HS-27A (cell line): ENCODE data around the gene DESI1.
"Not testable (repeated sequence)": the region's sequence is repeated elsewhere in the genome, so short reads cannot be mapped to it uniquely, and the experiment has no call there.

Experiments used
- DNase-seq: peaks from one replicate; pipeline ENCODE4 v3.0.0-alpha.2; 2012; ENCODE audit warnings: low read depth, missing footprints

Gene DESI1

DNA sequence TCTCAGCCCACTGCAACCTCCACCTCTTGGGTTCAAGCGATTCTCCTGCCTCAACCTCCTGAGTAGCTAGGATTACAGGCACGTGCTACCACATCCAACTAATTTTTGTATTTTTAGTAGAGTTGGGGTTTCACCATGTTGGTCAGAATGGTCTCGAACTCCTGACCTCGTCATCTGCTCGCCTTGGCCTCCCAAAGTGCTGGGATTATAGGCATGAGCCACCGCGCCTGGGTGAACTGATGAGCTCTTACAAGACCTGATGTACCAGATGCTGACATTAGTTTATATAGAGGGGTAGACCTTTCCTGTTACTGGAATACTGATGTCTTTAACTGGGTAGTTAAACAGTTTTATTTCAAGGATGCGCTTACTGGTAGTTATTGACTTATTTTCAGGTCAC lies 13.8 kb upstream of the DESI1 start:
- not testable (repeated sequence) for DNase-seq

DNA sequence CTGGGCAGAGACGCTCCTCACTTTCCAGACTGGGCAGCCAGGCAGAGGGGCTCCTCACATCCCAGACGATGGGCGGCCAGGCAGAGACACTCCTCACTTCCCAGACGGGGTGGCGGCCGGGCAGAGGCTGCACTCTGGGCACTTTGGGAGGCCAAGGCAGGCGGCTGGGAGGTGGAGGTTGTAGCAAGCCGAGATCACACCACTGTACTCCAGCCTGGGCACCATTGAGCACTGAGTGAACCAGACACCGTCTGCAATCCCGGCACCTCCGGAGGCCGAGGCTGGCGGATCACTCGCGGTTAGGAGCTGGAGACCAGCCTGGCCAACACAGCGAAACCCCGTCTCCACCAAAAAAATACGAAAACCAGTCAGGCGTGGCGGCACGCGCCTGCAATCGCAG lies 10.8 kb upstream of the DESI1 start:
- not testable (repeated sequence) for DNase-seq

DNA sequence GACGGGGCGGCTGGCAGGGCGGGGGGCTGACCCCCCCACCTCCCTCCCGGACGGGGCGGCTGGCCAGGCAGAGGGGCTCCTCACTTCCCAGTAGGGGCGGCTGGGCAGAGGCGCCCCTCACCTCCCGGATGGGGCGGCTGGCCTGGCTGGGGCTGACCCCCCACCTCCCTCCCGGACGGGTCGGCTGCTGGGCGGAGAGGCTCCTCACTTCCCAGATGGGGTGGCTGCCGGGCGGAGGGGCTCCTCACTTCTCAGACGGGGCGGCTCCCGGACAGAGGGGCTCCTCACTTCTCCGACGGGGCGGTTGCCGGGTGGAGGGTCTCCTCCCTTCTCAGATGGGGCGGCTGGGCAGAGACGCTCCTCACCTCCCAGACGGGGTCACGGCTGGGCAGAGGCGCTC lies 10.3 kb upstream of the DESI1 start:
- not testable (repeated sequence) for DNase-seq

DNA sequence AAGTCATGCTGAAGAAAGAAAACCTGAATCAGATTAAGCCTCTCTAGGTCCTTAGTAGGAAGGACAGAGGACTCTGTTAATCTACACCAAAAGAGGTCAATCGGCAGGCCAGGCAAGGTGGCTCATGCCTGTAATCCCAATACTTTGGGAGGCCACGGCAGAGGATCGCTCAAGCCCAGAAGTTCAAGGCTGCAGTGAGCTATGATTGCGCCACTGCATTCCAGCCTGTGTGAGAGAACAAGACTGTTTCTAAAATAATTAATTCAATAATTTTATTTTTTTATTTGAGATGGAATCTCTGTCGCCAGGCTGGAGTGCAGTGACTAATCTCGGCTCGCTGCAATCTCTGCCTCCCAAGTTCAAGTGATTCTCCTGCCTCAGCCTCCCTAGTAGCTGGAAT lies 4.7 kb upstream of the DESI1 start:
- DNase-seq = no peak

DNA sequence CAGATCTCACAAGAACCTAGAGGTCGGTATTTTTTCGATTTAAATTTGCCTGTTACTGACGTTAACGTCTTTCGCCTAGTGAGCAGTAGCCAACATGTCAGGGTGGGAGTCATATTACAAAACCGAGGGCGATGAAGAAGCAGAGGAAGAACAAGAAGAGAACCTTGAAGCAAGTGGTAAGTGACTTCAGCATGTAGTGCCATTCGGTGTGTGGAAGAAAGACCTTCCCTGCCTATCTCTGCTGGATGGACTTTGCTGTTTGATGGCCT lies 1.0 kb upstream of the DESI1 start:
- DNase-seq = no peak

DNA sequence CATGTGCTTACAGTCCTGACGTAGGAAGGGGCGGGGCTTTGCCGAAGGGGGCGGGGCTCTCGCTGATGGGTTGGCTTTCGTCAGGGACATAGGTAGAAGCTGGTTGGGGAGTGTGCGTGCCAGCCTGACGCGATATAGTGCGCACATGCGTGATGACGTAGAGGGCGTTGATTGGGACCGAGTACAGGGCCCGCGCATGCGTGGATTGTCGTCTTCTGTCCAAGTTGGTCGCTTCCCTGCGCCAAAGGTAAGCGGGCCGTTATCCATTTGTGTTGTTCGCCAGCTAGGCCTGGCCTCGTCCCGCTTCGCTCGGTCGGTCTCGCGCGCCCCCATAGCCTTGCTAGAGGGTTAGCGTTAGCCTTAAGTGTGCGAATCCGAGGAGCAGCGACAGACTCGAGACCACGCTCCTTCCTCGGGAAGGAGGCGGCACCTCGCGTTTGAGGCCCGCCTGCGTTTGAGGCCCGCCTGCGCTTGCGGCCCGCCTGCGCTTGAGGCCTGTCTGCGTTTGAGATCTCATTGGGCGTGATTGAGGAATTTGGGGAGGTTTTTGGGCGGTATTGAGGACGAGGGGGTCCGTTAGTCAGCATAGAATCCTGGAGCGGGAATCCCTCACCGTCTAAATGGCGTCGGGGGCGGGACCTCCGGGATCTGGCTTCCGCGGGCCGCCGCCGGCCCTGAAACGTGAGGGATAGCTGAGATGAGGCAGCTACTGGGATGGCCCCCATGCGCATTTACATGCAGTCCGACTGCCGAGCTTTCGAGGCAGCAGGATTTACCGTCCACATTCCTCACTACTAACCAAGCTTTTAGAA lies 462 bp upstream of the DESI1 start, which contains the start of gene XRCC6:
TSS of gene XRCC6 (plus strand) at position 197 of the 812 bp plus-strand sequence. CDS start 710 bp downstream, outside the sequence.
- DNase-seq = peak; percentile 97

DNA sequence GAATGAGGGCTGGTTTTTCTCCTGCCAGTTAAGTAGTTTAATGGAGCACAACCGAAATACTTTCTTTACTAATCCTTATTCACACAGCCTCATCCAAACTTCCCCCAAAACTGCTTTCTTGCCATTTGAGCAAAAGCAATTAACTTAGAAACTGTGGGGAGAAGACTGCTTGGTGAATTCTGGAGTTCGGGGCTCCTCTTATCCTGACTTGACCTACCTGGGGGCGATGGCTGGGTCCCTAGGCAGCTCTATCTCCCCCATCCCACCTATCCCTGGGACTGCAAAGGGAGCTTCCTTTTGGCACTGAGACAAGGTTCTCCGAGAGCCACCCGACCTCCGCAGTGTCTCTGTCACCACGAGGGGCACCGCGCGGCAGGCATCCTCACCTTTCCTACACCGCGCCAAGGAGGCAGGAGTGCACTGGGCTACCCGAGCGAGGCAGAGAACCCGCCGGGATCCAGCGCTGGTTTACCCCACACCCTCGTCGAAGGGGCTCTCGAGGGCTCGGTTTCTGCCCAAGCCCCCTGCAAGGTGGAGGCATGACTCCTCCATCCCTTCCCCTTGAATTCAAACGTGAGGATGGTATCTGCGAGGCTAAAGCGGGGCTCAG lies 759 bp downstream of the DESI1 start:
- DNase-seq = no peak

DNA sequence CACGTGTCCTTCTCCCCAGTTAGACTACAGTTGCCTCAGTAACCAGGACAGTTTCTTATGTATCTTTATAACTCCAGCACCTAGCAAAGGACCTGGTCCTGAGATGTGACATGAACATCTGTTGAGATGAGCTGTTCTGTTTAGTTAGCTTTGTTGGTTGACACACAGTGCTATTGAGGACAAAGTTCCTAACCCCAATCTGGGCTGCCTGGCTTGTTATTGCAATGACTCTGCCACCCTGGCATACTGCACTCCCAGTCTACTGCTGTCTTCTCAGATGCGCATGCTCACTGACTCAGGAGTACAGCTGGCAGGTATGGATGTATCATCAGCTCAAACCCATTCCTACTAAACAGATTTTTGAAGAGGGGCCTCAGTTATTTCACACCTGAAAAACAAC lies 7.4 kb downstream of the DESI1 start:
- DNase-seq = no peak

DNA sequence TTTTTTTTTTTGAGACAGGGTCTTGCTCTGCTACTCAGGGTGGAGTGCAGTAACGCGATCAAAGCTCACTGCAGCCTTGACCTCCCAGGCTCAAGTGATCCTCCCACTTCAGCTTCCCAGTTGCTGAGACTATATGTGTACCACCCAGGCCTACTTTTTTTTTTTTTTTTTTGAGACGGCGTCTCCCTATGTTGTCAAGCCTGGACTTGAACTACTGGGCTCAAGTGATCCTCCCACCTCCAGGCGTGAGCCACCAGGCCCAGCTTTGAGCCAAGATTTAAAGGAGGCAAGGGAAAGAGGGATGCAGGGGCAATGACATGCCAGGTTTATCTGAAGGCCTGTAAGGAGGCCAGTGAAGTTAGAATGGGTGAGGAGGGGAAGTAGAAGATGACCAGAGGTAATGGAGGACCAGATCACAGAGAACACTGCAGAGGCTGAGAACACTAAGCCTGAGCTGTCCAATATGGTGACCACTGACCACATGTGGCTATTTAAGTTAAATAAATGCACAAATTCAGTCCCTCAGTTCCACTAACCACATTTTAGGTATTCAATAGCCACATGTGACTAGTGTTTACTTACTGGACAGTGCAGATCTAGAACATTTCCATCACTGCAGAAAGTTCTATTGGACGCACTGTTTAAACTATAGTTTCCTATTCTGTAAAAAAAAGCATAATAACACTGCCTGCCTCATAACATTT lies 8.1 kb downstream of the DESI1 start:
- no peak for DNase-seq

DNA sequence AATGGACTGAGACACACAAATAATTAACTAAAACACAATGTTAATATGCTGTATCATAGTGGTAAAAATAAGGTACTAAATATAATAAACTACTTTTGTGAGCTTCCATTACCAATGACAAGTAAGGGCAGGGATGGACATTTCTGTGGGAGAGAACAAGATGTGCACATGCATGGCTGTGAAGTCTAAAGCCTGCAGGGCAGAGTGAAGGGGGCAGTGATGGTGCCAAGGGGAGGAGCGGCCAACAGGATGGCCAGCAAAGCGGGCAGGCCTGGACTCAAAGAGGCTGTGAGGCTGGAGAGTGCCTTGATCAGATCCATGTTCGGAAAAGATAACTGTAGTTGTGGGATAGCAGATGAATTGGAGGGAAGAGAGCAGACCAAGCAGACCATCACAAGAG lies 12.5 kb downstream of the DESI1 start:
- no peak for DNase-seq

DNA sequence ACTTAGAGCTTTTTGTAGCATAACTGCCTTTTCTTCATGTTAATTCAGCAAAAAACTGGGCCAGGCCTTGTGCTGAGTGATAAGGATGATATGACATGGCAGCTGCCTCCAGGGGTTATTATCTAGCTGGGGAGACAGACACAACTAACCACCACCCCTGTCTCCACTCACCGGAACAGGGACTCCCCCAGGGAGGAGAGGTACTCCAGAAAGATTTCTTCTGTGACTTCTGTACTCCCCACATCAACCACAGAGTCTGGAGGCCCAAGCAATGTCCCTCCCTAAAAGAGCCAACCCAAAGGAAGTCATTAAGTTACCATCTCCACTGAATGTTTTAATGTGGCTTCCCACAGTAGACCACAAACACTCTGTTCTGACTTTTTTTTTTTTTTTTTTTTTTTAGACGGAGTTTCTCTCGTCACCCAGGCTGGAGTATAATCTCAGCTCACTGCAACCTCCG lies 16.9 kb downstream of the DESI1 start:
- no peak for DNase-seq

DNA sequence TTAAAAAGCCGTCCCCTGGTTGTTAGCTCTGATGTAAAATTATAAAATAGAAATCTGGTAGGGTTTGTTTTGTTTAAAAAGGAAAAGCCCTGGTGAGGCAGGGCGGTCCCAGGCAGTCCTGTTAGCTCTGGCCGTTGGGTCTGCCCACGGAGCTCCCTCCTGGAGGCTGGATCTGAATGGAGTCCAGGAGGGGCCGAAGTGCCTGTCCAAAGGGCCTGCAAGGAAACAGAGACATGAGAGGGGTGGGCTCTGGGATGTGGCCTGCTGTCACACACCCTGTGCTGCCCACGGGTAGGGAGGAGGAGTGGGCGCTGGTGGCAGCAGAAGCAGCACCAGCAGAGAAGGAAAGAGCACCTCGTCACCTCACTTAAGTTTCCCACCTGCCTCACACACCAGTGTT lies 19.9 kb downstream of the DESI1 start:
- DNase-seq = no peak

DNA sequence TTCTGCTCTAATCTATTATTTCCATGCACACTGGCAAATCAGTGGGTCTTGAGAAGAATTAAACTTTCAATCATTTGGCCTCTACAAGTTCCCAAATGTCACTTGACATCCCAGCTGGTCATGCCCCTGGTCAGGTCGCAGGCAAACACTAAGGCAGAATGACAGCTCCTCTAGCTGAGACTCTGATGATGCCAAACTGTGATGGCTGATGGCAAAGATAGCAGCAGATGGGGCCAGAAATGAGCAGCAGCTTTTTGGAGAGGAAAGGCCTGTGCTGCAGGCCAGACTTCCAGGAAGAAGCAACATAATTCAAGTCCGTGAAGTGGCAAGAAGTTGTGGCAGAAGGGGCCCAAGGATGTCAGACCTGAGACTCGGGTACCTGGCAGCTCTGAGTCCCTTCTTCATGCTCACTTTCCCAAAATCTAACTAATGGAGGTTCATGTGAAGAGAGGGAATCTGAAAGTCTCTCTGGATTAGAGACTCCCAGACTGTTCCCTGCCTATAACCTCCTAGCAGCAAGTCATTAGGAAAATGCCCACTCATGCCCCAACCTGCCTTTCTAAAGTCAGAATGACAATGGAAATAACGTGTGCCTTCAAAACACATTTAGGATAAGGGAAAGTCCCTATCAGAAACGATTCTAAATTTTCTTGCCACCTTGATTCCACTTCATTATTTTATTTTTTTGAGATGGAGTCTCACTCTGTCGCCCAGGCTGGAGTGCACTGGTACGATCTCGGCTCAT lies 21.8 kb downstream of the DESI1 start:
- DNase-seq = no peak

DNA sequence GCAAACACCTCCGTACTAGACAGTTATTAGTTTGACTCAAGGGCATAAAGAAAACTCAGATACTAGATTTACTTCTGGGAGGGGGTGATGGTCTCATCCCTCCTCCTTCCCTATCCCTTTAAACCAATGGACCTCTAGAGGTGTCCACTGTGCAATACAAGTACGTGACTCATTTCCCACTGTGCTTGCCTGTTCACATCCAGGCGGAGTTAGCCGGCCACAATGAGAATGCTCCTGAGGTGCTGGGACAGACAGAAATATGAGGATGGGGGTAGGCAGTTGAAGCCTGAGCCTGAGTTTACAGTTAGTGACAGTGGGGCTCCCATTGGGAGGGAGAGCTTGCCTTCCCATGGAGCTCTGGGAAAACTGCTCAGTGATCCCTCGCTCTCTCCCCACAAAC lies 22.8 kb downstream of the DESI1 start:
- DNase-seq = no peak

DNA sequence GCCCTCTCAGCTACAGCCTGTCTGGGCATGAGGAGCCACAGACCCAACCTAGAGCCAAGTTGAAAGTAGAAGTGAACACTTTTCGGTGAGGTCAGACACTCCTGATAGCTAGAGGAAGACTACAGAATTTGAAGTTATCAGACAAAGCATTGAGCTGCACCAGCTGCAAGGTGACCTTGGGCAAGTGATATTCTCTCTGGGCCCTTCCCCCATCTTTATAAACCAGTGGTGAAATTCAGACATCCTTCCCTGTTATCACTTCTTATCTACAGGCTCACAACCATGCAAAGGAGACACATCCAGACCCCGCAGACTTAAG lies 23.2 kb downstream of the DESI1 start:
- DNase-seq = no peak

DNA sequence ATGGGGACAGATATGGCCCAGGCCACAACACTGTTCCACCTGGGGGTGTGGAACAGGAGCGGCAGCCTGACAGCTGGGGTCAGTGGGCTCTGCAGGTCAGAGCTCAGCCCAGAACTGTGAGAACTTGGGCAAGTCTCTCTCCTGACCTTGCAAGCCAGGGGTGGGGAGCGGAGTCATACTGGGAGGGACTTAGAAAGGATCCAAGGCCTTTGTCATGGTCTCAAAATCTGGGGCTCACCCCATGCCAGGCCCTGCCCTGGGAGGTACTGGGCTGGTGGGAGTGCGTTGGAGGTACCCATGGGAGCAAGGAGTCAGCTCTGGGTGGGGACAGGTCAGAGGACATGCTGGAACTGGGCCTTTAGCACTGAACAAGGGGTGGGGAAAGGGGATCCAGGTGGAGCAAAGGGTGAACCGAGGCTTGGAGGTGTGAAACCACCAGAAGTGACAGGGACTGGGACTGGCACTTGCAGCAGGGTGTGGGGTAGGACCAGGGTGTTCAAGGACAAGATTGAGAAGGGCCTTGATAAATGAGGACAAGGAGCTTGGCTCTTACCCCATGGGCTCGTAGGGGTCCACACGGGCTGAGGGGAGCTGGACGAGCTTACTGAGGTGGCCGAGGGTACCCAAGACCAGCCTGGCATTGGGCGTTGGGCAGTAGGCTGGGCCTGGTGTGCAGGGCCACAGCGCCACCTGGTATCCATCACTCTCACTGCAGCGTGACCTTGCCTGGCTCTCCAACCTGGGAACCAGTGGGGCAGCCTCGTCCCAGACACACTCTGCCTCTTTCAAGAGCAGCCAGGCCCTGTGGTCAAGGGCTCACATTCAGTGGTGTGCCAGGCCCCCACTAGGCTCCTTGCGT lies 23.8 kb downstream of the DESI1 start:
- no peak for DNase-seq

DNA sequence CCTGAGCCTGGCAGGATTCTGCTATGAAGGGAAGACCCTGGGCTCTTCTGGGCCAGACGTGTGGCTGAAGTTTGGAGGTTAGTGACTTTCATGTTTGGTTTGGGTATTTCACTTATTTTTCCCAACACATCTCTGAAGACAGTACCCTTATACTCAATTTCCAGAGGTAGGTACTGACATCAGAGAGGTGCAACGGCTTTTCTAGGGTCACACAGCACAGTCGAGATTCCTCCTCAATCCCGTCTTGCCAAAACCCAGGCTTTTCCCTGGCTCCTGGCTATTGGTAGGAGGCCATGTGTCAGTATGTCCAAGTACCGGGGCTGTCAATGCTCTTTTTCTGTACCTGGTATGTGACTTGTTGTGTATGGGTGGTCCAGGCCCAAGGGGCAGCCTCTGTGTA lies 25.1 kb downstream of the DESI1 start:
- DNase-seq = no peak

DNA sequence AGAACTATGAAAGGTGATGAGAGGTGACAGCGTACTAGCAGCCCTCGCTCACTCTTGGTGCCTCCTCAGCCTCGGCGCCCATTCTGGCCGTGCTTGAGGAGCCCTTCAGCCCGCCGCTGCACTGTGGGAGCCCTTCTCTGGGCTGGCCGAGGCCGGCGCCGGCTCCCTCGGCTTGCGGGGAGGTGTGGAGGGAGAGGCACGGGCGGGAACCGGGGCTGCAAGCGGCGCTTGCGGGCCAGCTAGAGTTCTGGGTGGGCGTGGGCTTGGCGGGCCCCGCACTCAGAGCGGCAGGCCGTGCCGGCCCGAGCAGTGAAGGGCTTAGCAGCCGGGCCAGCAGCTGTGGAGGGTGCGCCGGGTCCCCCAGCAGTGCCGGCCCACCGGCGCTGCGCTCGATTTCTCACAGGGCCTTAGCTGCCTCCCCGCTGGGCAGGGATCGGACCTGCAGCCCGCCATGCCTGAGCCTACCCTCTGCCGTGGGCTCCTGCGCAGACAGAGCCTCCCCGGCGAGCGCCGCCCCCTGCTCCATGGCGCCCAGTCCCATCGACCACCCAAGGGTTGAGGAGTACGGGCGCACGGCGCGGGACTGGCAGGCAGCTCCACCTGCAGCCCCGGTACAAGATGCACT lies 27.4 kb downstream of the DESI1 start:
- not testable (repeated sequence) for DNase-seq

DNA sequence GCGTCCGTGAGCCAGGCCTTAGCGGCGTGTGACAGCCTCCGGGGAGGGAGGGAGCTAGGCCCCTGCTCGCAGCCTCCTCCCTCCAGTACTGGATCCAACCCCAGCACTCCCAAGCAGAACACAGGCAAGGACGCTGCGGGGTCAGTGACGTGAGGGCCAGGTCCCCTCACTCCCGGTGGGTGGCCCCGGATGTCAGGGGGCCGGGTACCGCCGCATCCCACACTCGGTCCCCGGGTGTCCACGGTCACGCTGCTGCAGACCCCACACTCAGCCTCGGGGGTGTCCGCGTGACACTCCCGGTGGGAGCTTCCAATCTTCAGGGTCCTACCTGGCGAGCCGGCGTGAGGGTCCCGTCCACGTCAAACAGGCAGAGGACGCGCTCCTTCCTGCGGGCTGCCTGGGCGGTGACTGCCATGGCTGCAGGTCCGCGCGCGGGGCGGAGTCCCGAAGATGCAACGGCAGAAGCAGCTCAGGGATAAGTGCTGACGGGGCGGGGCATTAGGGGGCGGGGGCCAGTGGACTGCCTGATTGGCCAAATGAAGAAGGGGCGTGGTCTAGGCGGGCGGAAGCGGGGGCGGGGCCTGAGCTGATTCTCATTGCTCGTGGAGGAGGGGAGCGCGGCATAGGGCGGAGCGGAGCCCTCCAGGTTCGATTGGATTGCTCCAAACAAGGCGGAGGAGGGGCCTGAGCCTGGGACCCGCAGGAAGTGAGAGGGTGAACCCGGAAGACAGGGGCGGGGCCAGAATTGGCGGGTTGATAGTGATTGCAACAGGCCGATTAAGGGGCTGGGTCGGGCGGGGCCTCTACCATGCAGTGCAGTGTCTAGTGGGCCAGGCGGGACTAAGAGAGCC lies 31.2 kb downstream of the DESI1 start, which contains the start of gene PMM1:
TSS of gene PMM1 (minus strand) at position 450 of the 851 bp plus-strand sequence. CDS start at position 415, 35 bp downstream.
- peak; percentile 97 for DNase-seq

DNA sequence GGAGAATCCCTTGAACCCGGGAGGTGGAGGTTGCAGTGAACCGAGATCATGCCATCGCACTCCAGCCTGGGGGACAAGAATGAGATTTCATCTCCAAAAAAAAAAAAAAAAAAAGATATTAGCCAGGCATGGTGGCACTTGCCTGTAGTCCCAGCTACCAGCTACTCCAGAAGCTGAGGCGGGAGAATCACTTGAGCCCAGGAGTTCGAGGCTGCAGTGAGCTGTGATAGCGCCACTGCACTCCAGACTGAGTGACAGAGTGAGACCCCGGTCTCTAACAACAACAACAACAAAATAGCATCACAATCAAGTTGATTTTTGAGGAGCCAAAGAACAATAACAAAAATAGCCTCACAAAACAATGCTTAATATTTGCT lies 33.5 kb downstream of the DESI1 start:
- no peak for DNase-seq
